Measurements from ENCODE around the gene PARVG.

PARVG gene

GRCh38 chr22:44144046-44144569, 36.6 kb upstream of the PARVG start:
- Histone ChIP-seq H3F3A (ENCODE audit: control insufficient read depth, insufficient read depth) (no peaks in the 10 kb centered on the region), H3K79me2 (ENCODE audit: control insufficient read depth, low read length) (no peaks in the 10 kb centered on the region), H3K27ac (ENCODE audit: low read depth, low read length) (no peak overlapping the region)

GRCh38 chr22:44145544-44145943, 35.2 kb upstream of the PARVG start:
- no peak for TF ChIP-seq EZH2phosphoT487 (IDR thresholded peaks at IDR 0.05; ENCODE audit: borderline replicate concordance, low read length)
- TF ChIP-seq, protein P1, sequence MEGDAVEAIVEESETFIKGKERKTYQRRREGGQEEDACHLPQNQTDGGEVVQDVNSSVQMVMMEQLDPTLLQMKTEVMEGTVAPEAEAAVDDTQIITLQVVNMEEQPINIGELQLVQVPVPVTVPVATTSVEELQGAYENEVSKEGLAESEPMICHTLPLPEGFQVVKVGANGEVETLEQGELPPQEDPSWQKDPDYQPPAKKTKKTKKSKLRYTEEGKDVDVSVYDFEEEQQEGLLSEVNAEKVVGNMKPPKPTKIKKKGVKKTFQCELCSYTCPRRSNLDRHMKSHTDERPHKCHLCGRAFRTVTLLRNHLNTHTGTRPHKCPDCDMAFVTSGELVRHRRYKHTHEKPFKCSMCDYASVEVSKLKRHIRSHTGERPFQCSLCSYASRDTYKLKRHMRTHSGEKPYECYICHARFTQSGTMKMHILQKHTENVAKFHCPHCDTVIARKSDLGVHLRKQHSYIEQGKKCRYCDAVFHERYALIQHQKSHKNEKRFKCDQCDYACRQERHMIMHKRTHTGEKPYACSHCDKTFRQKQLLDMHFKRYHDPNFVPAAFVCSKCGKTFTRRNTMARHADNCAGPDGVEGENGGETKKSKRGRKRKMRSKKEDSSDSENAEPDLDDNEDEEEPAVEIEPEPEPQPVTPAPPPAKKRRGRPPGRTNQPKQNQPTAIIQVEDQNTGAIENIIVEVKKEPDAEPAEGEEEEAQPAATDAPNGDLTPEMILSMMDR (IDR thresholded peaks at IDR 0.05; ENCODE audit: low read depth, low read length, poor library complexity, severe bottlenecking): no peak
- no peak overlapping the region for H3K27ac ChIP-seq (ENCODE audit: low read depth, low read length)
- no peaks in the 10 kb centered on the region for H4K20me1 ChIP-seq (ENCODE audit: control insufficient read depth, insufficient read depth, low read depth, low read length)
- no peak overlapping the region for H3K4me2 ChIP-seq (ENCODE audit: low read length)
- no peaks in the 10 kb centered on the region for H3K79me2 ChIP-seq (ENCODE audit: control insufficient read depth, low read length)
- H3K36me3 ChIP-seq (ENCODE audit: control insufficient read depth, low read length): no peaks in the 10 kb centered on the region
- H3F3A ChIP-seq (ENCODE audit: control insufficient read depth, insufficient read depth): no peaks in the 10 kb centered on the region
- no peaks in the 10 kb centered on the region for H3K9me3 ChIP-seq (ENCODE audit: control insufficient read depth, insufficient read depth, low read length)
- no peaks in the 10 kb centered on the region for H3K27me3 ChIP-seq (ENCODE audit: control insufficient read depth, low read length)
- no peak overlapping the region for H3K4me3 ChIP-seq (ENCODE audit: low read length)
- no peaks in the 10 kb centered on the region for H3K4me1 ChIP-seq (ENCODE audit: control insufficient read depth, low read length)
- no peaks in the 10 kb centered on the region for H3K9me2 ChIP-seq (replicated peaks; ENCODE audit: control insufficient read depth, low read length)

More at GRCh38 chr22:44144046-44144569, 36.6 kb upstream of the PARVG start:
- no peaks in the 10 kb centered on the region for H3K9me3 ChIP-seq (ENCODE audit: control insufficient read depth, insufficient read depth, low read length)
- no peaks in the 10 kb centered on the region for H3K4me1 ChIP-seq (ENCODE audit: control insufficient read depth, low read length)
- TF ChIP-seq, protein P1 (IDR thresholded peaks at IDR 0.05; ENCODE audit: low read depth, low read length, poor library complexity, severe bottlenecking): no peak
- no peak for TF ChIP-seq EZH2phosphoT487 (IDR thresholded peaks at IDR 0.05; ENCODE audit: borderline replicate concordance, low read length)
- no peak overlapping the region for H3K4me2 ChIP-seq (ENCODE audit: low read length)
- H3K4me3 ChIP-seq (ENCODE audit: low read length): no peak overlapping the region
- H3K36me3 ChIP-seq (ENCODE audit: control insufficient read depth, low read length): no peaks in the 10 kb centered on the region
- H3K9me2 ChIP-seq (replicated peaks; ENCODE audit: control insufficient read depth, low read length): no peaks in the 10 kb centered on the region
- H4K20me1 ChIP-seq (ENCODE audit: control insufficient read depth, insufficient read depth, low read depth, low read length): no peaks in the 10 kb centered on the region
- no peaks in the 10 kb centered on the region for H3K27me3 ChIP-seq (ENCODE audit: control insufficient read depth, low read length)

GRCh38 chr22:44146088-44146861, 34.5 kb upstream of the PARVG start:
- H3F3A ChIP-seq (ENCODE audit: control insufficient read depth, insufficient read depth): no peaks in the 10 kb centered on the region
- no peak overlapping the region for H3K4me2 ChIP-seq (ENCODE audit: low read length)
- H3K4me3 ChIP-seq (ENCODE audit: low read length): no peak overlapping the region
- no peak overlapping the region for H3K27ac ChIP-seq (ENCODE audit: low read depth, low read length)
- TF ChIP-seq, protein P1 (IDR thresholded peaks at IDR 0.05; ENCODE audit: low read depth, low read length, poor library complexity, severe bottlenecking): no peak
- no peak for TF ChIP-seq EZH2phosphoT487 (IDR thresholded peaks at IDR 0.05; ENCODE audit: borderline replicate concordance, low read length)
- H3K4me1 ChIP-seq (ENCODE audit: control insufficient read depth, low read length): no peaks in the 10 kb centered on the region
- H3K27me3 ChIP-seq (ENCODE audit: control insufficient read depth, low read length): no peaks in the 10 kb centered on the region
- no peaks in the 10 kb centered on the region for H3K9me2 ChIP-seq (replicated peaks; ENCODE audit: control insufficient read depth, low read length)
- H3K36me3 ChIP-seq (ENCODE audit: control insufficient read depth, low read length): no peaks in the 10 kb centered on the region
- H3K9me3 ChIP-seq (ENCODE audit: control insufficient read depth, insufficient read depth, low read length): no peaks in the 10 kb centered on the region
- no peaks in the 10 kb centered on the region for H4K20me1 ChIP-seq (ENCODE audit: control insufficient read depth, insufficient read depth, low read depth, low read length)
- no peaks in the 10 kb centered on the region for H3K79me2 ChIP-seq (ENCODE audit: control insufficient read depth, low read length)
